ENCODE results near the gene BCL2L2. TPM values are rescaled to one million over a fixed set of nuclear protein-coding genes. Genes with fewer than 3 reads are reported as not detected.

The BCL2L2 gene
- polyA plus RNA-seq, 3 donors = 37.9 to 122 (median 58.9) TPM

DNA sequence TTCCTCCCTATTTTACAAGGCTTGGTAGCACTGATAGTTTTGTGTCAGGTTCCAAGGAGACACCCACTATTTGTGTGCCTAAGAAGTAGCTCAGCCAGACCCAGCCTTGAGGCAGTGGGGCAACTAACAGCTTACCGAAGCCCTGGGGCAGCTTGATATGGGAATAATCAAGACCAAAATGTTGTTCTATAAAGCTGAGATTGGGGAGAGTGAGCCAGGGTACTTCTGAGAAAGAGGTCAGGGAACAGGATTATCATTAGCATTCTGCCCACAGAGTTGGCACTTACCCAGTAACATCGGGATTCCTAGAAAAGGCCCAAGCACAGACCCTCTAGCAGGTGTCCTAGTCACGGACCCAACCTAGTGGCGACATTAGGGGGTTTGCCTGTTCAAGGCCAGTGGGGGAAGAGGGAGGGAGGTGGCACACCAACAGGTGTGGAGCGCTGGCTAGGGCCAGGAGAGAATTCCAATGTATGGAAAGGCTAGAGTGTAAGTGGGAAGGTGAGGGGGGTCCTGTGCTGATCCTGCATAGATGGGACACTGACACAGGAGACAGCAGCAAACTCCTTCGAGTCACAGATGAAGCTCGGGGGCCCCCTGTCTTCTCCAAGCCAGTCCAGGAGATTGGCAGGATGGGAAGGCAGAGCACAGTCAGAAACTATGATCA is 8.9 kb upstream of the BCL2L2 start:
- WGBS, 3 donors = 76 to 93% (median 88%) methylated on average over 7 of the region's 7 CpGs
- H3K27ac ChIP-seq (ENCODE audit: low read depth, low read length) = no peak overlapping the region

DNA sequence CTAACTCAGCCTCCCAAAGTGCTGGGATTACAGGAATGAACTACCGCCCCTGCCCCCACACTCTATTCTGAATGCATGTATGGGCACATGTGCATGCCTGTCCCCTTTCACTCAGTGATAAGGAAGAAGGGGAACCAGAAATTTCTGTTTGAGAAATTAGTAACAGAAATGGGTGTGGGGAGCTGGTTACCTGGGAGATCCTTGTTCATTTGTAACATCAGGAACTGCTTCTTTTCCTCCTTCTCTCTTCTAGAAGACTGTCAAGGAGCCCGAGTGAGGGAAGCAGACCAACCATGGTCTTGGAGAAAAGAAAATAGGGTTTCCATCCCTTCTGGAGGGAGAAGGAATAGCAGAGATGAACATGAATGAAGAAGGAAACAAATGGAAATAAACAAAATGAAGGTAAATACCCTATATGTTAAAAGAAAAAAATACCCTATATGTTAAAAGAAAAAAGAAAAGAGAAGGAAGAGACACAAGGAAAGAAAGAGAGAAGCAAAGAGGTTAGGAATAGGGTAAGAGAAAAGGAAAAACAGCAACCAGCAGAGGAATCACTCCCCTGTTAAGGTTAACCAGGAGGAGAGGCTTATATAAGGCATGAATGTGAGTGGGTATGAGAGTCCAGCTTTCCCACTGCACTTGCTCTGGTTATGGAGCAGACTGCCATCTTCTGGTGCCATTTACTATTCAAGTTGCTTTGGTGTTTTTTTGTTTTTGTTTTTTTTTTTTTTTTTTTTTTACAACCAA is 7.2 kb upstream of the BCL2L2 start:
- no peak overlapping the region for H3K27ac ChIP-seq (ENCODE audit: low read depth, low read length)
- WGBS, 3 donors = 71 to 89% (median 81%) methylated on average over 2 of the region's 2 CpGs

DNA sequence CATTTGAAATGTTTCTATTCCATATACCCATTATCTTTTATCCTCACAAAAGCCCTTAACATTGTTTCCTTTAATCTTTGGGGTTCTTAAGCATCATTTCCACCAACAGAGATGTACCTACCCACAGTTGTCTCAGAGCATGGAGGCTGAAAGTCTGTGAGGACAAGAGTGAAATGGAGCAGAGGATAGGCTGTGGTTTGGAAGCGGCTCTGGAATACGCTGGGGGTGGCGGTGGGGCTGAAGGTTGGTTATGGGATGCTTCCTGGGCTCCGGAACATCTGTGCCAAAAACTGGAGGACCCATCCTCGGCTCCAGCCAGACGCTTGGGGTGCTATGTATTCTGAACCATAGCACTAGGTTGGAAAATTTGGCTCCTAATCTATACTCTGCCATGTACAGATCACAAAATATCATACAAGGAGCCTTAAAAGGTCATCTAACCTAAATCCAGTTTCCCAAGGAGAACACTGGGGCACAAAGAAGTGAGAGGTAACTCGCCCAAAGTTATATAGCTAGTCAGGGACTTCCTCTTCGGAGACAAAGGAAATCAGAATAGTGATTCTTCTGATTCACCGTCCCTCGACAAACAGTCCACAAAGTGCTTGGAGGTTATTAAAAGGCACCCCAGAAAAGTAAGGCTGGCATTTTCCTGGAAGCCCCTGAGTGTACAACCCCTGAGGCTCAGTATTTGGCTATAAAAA is 6.5 kb upstream of the BCL2L2 start:
- peak overlapping the region; percentile 89 for H3K27ac ChIP-seq (ENCODE audit: low read depth, low read length)
- WGBS, 3 donors = 67 to 70% (median 67%) methylated on average over 10 of the region's 10 CpGs

DNA sequence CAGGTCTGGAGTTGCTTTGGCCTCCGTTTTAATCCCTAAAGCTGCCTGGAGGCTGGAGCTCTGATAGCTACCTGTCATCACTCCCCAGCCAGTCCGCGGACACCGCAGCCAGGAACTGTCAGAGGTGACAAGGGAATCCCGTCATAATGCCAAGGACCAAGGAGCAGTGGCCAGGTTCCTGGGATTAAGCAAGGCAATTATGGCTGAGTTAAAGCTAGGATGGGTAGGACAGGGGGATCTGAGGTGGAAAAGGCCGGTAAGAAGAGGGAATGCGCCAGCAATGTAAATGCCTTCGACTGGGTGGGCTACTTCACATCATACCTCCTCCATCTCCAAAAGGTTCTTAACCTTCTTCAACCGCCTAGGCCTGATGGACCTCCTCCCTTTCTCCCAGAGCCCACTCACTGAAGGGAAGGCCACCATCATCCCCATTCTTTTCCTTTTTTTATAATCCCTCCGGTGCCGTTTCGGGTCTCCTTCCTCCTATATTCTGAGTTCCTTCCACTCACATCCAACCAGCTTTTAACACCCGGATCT is 5.9 kb upstream of the BCL2L2 start:
- H3K27ac ChIP-seq (ENCODE audit: low read depth, low read length) = peak overlapping the region; percentile 89
- 2 to 4% (median 2%) methylated on average over 13 of the region's 13 CpGs for WGBS, 3 donors

DNA sequence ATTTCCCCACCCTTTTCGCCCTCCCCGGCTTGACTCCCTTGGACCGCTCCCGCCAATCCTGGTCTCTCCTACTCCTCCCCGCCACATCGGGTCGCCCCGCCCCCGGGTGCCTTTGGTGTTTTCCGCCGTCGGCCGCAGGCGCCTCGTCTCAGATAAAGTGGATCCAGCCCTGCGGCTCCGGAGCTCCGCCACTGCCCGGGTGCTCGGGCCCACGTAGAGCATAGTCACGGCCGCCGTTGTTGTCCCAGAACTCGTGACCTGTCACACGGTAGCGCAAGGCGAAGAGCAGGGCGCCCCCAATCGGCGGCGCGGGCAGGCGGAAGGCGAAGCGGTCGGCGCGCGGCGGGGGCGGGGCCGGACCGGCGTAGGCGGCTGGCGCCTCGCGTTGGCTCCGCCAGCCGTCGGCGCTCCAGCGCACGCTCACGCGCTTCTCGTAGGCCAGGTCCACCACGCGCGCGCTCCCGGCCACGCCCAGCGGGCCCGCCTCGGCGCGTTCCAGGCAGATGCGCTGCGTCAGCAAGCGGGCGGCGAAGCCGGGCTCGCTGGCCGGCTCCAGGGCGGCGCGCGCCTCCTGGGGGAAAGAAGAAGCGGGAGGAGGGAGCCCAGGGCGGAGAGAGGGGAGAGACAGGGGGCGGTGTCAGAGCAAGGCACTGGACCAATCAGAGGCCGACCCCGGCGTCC is 5.2 kb upstream of the BCL2L2 start:
- peak overlapping the region; percentile 91 for H3K27ac ChIP-seq (ENCODE audit: low read depth, low read length)
- whole genome bisulfite sequencing, 3 donors = 0% methylated on average over 64 to 87 of the region's 87 CpGs

DNA sequence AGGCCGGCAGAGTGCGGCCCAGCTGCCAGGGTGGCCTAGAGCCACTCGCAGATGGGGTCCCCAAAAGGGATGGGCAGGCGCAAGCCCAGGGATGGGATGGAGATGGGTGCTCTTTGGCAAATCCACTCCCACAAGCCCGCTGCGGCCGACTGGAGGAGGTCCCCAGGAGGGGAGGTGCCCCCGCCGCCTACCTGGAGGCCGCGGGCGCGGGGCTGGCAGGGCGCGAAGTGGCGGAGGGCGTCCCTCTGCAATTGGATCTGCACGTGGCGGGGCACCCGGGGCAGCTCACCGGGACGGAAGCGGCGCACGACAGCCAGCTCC is 4.7 kb upstream of the BCL2L2 start:
- WGBS, 3 donors = 0 to 1% (median 0%) methylated on average over 16 to 25 of the region's 25 CpGs
- H3K27ac ChIP-seq (ENCODE audit: low read depth, low read length) = peak overlapping the region; percentile 31

DNA sequence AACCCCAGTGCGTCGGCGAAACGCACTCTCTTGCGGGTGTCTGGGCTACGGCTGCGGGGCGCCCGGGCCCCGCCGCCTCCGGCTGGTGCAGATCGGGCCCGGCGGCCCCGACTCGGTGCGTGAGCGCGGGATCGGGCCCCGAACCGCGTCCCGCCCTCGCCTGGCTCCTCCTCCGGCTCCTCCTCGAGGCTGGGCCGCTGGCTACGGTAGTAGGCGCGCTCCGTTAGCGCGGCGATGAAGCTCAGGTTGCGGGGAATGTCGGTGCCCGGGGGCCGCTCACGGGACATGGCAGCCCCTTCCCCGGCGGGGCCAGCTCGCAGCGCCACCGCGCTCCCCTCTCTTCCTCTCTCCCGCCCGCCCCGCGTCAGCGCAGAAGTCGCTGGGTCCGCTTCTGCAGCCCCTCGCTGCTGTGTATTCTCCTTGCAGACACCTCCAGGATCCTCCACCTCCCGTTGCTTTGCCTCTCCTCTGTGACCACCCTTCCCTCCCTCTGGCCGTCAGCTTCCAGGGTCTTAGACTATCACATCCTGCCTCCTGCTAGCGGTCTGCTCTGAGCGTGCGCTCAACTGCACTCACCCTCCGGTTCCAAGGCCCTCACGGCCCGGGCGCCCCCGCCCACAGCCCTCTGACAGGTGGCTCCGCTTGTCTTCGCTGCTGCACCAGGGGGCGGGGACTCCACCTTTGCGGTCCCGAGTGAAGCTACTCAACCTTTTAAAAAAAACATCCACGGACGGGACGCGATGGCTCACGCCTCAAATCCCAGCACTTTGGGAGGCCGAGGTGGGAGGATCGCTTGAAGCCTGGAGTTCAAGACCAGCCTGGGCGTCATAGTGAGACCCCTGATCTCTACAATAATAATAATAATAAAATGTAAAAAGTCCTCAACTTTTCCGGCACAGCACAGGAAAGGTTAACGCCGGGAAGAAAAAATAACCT is 4.1 kb upstream of the BCL2L2 start, which contains the start of gene PPP1R3E:
Gene PPP1R3E, minus strand, starts transcription at position 570 of the 936 bp plus-strand sequence. Its CDS starts 283 bp downstream, at position 287.
- peak within 1 kb of the TSS; percentile 31 for H3K27ac ChIP-seq (ENCODE audit: low read depth, low read length)
- WGBS, 3 donors = 2 to 3% (median 3%) methylated on average over 63 to 81 of the region's 81 CpGs

DNA sequence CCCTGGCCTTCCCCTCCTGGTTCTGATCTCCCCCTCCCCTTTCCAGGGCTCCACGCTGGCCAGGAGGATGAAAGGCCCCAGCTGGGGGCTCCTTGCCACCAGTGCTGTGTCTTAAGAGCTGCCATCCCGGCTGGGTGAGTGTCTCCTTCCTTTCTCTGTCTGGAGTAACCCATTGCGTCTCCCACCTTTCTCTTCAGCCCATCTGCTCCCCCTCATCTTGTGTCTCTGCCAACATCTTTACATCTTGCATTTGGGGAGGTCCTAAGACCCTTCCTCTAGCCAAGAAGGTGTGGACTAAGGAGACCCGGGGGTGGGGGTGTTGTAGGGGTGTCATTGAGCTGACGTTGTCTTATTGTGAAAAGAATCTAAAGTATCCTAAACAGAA is 505 bp downstream of the BCL2L2 start:
- peak overlapping the region; percentile 7 for H3K27ac ChIP-seq (ENCODE audit: low read depth, low read length)
- WGBS, 3 donors = 4 to 17% (median 11%) methylated on average over 5 of the region's 5 CpGs

DNA sequence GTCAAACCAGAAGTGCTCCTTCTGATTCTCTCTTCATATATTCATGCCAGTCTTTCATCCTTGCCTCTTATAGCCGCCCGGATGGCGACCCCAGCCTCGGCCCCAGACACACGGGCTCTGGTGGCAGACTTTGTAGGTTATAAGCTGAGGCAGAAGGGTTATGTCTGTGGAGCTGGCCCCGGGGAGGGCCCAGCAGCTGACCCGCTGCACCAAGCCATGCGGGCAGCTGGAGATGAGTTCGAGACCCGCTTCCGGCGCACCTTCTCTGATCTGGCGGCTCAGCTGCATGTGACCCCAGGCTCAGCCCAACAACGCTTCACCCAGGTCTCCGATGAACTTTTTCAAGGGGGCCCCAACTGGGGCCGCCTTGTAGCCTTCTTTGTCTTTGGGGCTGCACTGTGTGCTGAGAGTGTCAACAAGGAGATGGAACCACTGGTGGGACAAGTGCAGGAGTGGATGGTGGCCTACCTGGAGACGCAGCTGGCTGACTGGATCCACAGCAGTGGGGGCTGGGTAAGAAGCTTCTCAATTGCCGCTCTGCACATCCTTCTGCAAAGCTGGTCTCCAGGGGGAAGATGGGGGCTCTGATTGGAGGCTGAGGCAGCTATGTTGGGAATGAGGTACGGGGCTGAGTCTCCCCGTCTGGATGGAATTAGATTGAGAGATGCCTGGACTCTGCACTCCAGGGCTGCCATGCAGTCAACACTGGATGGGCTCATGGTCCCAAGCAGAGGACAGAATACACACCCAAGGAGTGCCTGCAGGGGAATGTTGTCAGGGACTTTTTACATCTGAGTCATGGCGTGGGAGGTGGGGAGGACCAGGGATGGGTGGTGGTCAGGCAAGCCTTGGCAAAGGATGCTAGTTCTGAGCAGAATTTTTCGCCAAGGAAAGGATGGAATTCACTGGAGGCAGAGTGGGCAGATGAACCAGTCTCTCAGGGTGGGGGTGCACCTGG is 1.3 kb downstream of the BCL2L2 start:
- 82 to 88% (median 84%) methylated on average over 22 of the region's 22 CpGs for WGBS, 3 donors
- no peak overlapping the region for H3K27ac ChIP-seq (ENCODE audit: low read depth, low read length)

DNA sequence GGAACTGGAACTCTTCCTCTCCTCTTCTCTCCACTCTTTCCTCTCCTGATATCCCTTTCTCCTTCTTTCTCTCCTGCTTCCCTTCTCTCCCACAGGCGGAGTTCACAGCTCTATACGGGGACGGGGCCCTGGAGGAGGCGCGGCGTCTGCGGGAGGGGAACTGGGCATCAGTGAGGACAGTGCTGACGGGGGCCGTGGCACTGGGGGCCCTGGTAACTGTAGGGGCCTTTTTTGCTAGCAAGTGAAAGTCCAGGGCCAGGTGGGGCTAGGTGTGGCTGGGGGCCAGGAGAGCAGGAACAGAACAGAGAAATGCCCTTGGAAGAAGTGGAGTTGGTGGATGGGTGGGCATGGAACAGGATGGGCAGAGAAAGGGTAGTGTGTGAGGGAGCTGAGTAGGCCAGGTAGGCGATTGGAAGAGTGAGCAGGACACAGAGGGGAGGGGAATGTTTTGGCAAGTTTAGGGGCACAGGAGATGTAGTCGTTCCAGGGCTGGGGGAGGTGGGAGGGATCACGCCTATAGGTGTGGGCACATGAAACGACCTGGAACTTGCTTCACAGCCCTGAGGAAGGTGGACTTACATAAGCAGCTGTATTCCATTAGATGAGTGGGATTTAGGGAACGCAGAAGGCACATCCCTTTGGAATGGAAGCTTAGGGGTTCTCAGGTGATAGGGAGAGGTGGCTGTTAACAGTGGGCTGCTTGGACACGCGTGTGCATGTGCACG is 2.2 kb downstream of the BCL2L2 start:
- H3K27ac ChIP-seq (ENCODE audit: low read depth, low read length) = no peak overlapping the region
- WGBS, 3 donors = 79 to 84% (median 84%) methylated on average over 17 of the region's 17 CpGs

DNA sequence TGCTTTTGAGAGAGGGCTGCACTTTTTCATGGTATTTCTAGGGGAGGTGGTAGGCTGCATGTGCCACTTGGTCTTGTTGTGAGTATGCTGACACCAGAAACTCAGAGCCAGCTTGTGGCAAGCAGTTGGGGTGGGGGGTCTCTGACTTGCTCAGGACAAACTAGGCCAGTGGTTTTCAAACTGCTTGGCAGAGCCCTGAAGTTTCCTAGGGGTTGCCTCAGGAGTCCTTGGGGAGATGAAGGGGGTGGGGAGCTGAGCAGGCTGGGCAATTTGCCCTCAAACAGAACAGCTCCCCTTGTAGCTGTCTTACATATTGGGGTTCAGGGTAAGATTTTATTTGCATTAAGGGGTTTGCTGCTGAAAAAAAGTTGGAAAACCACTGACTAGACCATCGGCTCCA is 3.9 kb downstream of the BCL2L2 start:
- H3K27ac ChIP-seq (ENCODE audit: low read depth, low read length) = no peak overlapping the region
- WGBS, 3 donors = 85 to 93% (median 92%) methylated on average over 1 of the region's 1 CpG

DNA sequence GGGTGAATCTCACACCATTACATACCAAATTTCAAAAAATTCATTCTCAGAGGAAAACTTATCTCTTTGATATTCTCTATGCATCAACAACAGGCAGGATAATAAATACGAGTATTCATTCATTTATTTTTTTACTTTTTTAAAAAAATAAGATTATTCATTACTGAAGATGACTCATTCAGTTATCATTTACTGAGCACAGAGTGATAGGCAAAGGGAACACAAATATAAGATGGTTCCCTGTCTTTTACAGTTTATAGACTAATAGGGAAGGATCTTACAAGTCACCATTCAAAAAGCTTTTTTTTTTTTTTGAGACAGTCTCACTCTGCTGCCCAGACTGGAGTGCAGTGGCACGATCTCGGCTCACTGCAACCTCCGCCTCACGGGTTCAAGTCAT is 9.7 kb downstream of the BCL2L2 start:
- 88 to 91% (median 89%) methylated on average over 5 of the region's 5 CpGs for WGBS, 3 donors
- H3K27ac ChIP-seq (ENCODE audit: low read depth, low read length) = no peak overlapping the region

DNA sequence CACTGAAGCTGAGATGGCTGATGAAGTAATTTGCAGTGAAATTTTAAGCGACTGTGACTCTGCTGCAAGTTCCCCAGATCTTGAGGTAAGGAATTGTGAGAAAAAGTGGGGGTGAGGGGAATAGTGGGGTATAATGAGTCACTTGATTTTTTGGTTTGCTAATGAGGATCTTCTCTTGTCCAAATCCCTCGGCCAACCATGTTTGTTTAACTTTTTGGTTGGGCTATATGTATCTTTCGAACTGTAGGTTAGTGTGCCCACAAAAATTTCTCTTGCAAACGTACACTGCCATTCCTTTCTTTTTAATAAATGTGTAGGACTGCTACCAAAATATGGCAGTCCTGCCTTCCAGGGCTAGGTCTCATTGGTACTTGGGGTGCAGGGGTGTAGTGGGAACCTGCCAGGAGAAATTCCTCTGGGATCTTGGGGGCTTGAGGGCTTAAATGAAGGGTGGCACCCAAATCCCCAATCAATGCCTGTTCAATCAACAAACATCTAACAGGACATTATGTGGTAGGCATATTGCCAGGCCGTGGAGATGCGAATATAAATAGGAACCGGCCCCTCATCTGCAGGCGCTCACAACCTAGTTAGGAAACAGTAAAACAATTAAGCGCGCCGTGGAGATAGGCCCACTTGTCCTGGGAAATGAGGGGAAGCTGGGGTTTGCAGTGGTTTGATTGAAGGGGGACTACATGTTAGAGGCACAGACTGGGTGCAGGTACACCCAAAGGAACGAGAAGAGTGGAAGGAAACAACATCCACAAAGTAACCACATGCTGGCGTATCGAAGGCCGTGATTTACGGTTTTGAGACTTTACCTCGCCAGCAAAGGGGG is 13.3 kb downstream of the BCL2L2 start:
- WGBS, 3 donors = 76 to 89% (median 78%) methylated on average over 17 of the region's 17 CpGs
- H3K27ac ChIP-seq (ENCODE audit: low read depth, low read length) = peak overlapping the region; percentile 90

DNA sequence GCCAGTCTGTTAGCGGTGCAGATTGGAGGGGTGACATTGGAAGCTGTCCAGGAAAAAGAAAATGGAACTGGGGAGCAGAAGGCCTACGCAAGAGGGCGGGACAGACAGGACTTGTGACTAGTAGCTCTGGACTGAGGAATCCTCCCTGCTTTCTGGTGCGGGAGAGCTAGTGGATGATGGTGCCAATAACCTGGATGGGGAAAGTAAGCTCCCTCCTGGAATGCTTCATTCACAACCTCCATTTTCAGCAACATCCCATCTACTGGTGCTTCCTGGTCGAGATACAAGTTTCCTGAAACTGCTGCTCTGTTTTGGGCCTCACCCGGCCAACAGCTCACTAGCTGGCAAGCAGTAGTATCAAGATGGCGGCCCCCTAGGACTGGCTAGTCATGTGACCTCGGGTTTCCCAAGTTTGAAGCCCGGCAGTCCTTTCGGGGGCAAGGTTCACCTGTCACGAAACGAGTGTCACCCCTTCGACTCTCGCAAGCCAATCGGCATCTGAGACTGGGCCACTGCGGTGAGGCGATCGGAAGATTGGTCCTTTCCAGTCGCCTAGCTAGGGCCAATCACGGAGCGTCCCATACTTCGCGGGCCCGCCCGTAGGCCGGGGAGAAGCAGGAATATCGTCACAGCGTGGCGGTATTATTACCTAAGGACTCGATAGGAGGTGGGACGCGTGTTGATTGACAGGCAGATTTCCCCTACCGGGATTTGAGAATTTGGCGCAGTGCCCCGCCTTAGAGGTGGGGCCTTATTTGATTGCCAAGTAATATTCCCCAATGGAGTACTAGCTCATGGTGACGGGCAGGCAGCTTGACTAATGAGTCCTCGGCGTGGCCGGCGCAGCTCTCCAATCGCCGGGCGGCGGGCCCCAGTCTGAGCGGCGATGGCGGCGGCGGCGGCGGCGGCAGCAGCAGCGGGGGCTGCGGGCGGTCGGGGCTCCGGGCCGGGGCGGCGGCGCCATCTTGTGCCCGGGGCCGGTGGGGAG is 14.2 kb downstream of the BCL2L2 start, which contains the start of gene PABPN1:
Gene PABPN1, plus strand, starts transcription at position 874 of the 988 bp plus-strand sequence. Its CDS starts 13 bp downstream, at position 887.
- 3 to 5% (median 3%) methylated on average over 58 to 63 of the region's 63 CpGs for WGBS, 3 donors
- H3K27ac ChIP-seq (ENCODE audit: low read depth, low read length) = peak within 1 kb of the TSS; percentile 90

All from adipose tissue (tissue), 3 donors.